ENCODE measurements around the gene DPYD.
"Not testable (repeated sequence)": the region's sequence is repeated elsewhere in the genome, so short reads cannot be mapped to it uniquely, and the experiment has no call there.

The DPYD gene

DNA sequence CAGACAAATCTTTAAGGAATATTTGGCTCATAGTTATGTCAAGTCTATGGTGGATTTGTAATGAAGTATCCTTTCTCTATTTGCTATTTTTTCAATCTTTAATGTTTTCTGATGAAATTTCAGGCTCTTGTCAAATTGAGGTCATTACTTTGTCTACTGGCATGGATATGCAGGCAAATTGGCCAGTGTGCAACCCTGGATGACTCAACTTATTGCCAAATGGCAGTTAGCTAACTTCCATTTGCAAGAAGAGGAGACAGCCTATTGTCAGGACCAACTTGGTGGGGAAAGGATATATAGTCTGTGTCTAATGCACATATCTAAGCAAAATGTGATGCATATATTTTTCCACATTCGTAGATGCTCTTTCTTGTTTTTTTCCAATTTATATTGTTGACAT is 668.8 kb downstream of the DPYD start:
- DNase-seq, result no peak
- Histone ChIP-seq H3K9me3 (ENCODE audit: control insufficient read depth, low read length) (no peaks in the 10 kb centered on the region), H3K27me3 (replicated peaks; ENCODE audit: control insufficient read depth, insufficient read depth, low read length, poor library complexity, severe bottlenecking) (no peaks in the 10 kb centered on the region), H3K36me3 (ENCODE audit: control insufficient read depth, insufficient read depth, low read length) (no peaks in the 10 kb centered on the region), H3K4me3 (ENCODE audit: insufficient read depth, low read depth, low read length, poor library complexity, severe bottlenecking) (no peak overlapping the region), H3K4me1 (ENCODE audit: control insufficient read depth, insufficient read depth, low read length, poor library complexity, severe bottlenecking) (no peaks in the 10 kb centered on the region), H3K27ac (ENCODE audit: insufficient read depth, low read length, poor library complexity, severe bottlenecking) (no peak overlapping the region)

DNA sequence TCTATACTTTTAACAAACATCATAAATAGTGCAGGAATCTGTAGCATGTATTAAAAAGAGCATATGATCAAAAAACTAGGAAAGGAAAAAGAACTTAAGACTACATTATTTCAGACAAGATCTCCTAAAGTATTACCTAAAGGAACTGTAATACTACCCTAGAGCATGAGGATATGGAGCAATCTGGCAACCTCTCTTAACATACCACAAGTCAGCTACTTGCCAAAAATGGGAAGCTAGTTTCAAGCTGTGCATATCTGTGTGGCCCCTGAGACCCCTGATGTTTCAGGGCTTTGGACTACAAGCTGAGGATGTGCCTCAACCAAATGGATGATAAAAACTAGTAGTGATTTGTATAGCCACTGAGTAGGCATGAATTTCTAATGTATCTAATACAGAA is 673.6 kb downstream of the DPYD start:
- no peak overlapping the region for H3K27ac ChIP-seq (ENCODE audit: insufficient read depth, low read length, poor library complexity, severe bottlenecking)
- H3K36me3 ChIP-seq (ENCODE audit: control insufficient read depth, insufficient read depth, low read length), result no peaks in the 10 kb centered on the region
- no peaks in the 10 kb centered on the region for H3K27me3 ChIP-seq (replicated peaks; ENCODE audit: control insufficient read depth, insufficient read depth, low read length, poor library complexity, severe bottlenecking)
- no peaks in the 10 kb centered on the region for H3K9me3 ChIP-seq (ENCODE audit: control insufficient read depth, low read length)
- no peak for DNase-seq
- H3K4me1 ChIP-seq (ENCODE audit: control insufficient read depth, insufficient read depth, low read length, poor library complexity, severe bottlenecking), result no peaks in the 10 kb centered on the region
- no peak overlapping the region for H3K4me3 ChIP-seq (ENCODE audit: insufficient read depth, low read depth, low read length, poor library complexity, severe bottlenecking)

DNA sequence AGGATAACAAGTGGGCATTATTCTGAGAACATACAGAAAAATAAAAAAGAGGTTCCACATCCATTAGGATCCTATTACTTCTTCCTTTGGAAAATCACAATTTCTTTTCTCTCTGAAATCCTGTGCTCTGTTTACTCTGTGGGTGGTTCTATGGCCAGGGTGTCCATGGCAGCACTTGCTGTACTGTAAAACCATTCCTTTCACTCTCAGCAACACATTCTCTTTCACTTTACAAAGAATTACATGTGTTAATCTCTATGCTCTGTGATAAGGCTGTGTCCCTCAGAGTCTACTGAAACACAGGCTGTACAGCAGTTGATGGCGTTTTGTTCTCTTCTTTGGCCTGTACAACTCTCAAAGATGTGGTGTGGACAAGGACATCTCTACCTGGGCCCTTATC is 675.2 kb downstream of the DPYD start:
- Histone ChIP-seq H3K4me1 (ENCODE audit: control insufficient read depth, insufficient read depth, low read length, poor library complexity, severe bottlenecking) (no peaks in the 10 kb centered on the region), H3K9me3 (ENCODE audit: control insufficient read depth, low read length) (no peaks in the 10 kb centered on the region), H3K4me3 (ENCODE audit: insufficient read depth, low read depth, low read length, poor library complexity, severe bottlenecking) (no peak overlapping the region), H3K36me3 (ENCODE audit: control insufficient read depth, insufficient read depth, low read length) (no peaks in the 10 kb centered on the region), H3K27me3 (replicated peaks; ENCODE audit: control insufficient read depth, insufficient read depth, low read length, poor library complexity, severe bottlenecking) (no peaks in the 10 kb centered on the region), H3K27ac (ENCODE audit: insufficient read depth, low read length, poor library complexity, severe bottlenecking) (no peak overlapping the region)
- no peak for DNase-seq

DNA sequence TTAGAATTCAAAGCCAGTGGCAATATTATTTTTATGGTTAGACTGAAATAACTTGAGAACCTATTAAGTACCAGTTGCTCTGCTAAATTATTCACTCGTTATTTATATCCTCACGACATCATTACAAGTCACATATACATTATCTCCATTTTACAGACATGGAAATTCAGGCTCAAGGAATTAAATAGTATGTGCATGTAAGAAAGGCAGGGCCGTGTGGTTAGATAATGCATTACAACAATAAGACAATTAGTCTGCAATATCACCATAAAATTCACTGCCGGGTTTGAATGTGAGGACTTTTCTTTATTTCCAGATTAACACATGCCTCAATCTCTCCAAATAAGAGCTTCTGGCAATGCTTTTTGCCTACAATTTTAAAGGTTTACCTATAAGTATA is 675.8 kb downstream of the DPYD start:
- H3K36me3 ChIP-seq (ENCODE audit: control insufficient read depth, insufficient read depth, low read length), result no peaks in the 10 kb centered on the region
- no peak overlapping the region for H3K4me3 ChIP-seq (ENCODE audit: insufficient read depth, low read depth, low read length, poor library complexity, severe bottlenecking)
- no peaks in the 10 kb centered on the region for H3K9me3 ChIP-seq (ENCODE audit: control insufficient read depth, low read length)
- no peak overlapping the region for H3K27ac ChIP-seq (ENCODE audit: insufficient read depth, low read length, poor library complexity, severe bottlenecking)
- DNase-seq, result no peak
- no peaks in the 10 kb centered on the region for H3K27me3 ChIP-seq (replicated peaks; ENCODE audit: control insufficient read depth, insufficient read depth, low read length, poor library complexity, severe bottlenecking)
- no peaks in the 10 kb centered on the region for H3K4me1 ChIP-seq (ENCODE audit: control insufficient read depth, insufficient read depth, low read length, poor library complexity, severe bottlenecking)

DNA sequence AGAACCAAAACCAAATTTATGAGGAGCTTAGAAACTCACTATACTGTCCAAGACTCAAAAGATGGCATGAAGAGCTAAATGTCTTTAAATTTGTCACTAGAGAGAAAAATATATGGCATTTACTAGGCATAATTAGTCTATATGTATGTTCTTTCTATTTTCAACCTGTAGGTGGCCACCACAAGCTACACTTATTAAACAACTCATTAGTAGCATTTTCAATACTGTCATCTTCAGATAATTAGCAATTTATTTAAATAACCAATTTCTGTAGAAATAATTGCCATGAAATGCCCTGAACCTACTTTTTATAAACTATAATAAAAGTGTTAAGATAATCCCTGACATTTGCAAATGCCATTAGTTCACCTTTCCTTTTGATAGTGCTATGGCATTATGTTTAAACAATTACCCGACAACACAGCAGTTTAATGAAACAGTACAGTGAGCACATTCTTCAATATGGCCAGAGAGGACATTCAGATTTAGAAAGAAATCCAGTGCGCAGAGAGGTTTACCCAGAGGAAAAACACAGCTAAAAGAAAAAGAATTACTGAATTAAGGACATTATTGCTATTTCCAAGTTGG is 676.8 kb downstream of the DPYD start:
- Histone ChIP-seq H3K9me3 (ENCODE audit: control insufficient read depth, low read length) (no peaks in the 10 kb centered on the region), H3K4me1 (ENCODE audit: control insufficient read depth, insufficient read depth, low read length, poor library complexity, severe bottlenecking) (no peaks in the 10 kb centered on the region), H3K36me3 (ENCODE audit: control insufficient read depth, insufficient read depth, low read length) (no peaks in the 10 kb centered on the region), H3K27me3 (replicated peaks; ENCODE audit: control insufficient read depth, insufficient read depth, low read length, poor library complexity, severe bottlenecking) (no peaks in the 10 kb centered on the region), H3K27ac (ENCODE audit: insufficient read depth, low read length, poor library complexity, severe bottlenecking) (no peak overlapping the region), H3K4me3 (ENCODE audit: insufficient read depth, low read depth, low read length, poor library complexity, severe bottlenecking) (no peak overlapping the region)
- no peak for DNase-seq

DNA sequence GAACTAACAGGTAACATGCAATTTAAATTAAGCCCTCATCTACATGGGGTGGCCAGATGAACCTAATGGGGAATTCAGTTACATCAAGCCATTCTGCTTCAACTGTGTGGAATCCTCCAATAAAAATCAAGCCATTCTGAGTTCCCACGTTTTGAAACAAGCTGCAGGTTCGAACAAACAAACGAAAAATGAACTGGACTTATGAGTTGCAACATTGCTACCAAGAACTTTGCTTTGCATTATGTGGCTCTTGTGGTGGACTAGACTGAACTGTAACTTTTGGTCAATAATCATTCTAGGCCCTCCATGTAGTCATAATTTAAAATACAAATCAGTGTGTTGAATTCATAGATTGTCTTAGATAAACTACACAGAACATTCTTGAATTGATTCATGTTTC is 682.0 kb downstream of the DPYD start:
- Histone ChIP-seq H3K36me3 (ENCODE audit: control insufficient read depth, insufficient read depth, low read length) (peaks cover 6% of the 10 kb centered on the region), H3K27ac (ENCODE audit: insufficient read depth, low read length, poor library complexity, severe bottlenecking) (no peak overlapping the region), H3K9me3 (ENCODE audit: control insufficient read depth, low read length) (no peaks in the 10 kb centered on the region), H3K4me3 (ENCODE audit: insufficient read depth, low read depth, low read length, poor library complexity, severe bottlenecking) (no peak overlapping the region), H3K27me3 (replicated peaks; ENCODE audit: control insufficient read depth, insufficient read depth, low read length, poor library complexity, severe bottlenecking) (no peaks in the 10 kb centered on the region), H3K4me1 (ENCODE audit: control insufficient read depth, insufficient read depth, low read length, poor library complexity, severe bottlenecking) (no peaks in the 10 kb centered on the region)
- no peak for DNase-seq

DNA sequence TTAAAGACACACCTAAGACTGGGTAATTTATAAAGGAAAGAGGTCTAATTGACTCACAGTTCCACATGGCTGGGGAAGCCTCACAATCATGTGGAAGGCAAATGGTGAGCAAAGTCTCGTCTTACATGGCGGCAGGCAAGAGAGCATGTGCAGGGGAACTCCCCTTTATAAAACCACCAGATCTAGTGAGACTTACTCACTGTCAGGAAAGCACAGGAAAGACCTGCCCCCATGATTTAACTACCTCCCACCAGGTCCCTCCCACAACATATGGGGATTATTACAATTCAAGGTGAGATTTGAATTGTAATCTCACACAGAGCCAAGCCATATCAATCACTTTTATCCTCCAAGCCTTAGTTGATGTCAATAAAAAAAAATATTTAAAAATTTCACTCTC is 689.5 kb downstream of the DPYD start:
- H3K4me1 ChIP-seq (ENCODE audit: control insufficient read depth, insufficient read depth, low read length, poor library complexity, severe bottlenecking); H3K27me3 ChIP-seq (replicated peaks; ENCODE audit: control insufficient read depth, insufficient read depth, low read length, poor library complexity, severe bottlenecking); H3K9me3 ChIP-seq (ENCODE audit: control insufficient read depth, low read length); DNase-seq; H3K27ac ChIP-seq (ENCODE audit: insufficient read depth, low read length, poor library complexity, severe bottlenecking); H3K4me3 ChIP-seq (ENCODE audit: insufficient read depth, low read depth, low read length, poor library complexity, severe bottlenecking): not testable (repeated sequence)
- peaks cover 14% of the 10 kb centered on the region for H3K36me3 ChIP-seq (ENCODE audit: control insufficient read depth, insufficient read depth, low read length)

DNA sequence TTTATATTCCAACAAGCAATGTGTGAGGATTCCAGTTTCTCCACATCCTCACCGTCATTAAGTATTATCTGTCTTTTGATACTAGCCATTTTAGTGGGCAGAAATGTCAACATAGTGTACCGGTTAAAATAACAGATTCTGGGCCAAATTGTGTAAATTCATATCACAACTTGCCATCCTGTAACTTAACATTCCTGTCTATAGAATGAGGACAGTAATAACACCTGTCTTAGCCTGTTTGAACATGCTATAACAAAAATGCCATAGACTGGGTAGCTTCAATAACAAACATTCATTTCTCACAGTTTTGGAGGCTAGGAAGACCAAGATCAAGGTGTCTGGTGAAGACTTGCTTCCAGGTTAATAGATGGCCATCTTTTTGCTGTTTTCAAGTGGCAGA is 708.2 kb downstream of the DPYD start:
- Histone ChIP-seq H3K4me1 (ENCODE audit: control insufficient read depth, insufficient read depth, low read length, poor library complexity, severe bottlenecking) (no peaks in the 10 kb centered on the region), H3K9me3 (ENCODE audit: control insufficient read depth, low read length) (no peaks in the 10 kb centered on the region), H3K4me3 (ENCODE audit: insufficient read depth, low read depth, low read length, poor library complexity, severe bottlenecking) (no peak overlapping the region), H3K27ac (ENCODE audit: insufficient read depth, low read length, poor library complexity, severe bottlenecking) (no peak overlapping the region), H3K36me3 (ENCODE audit: control insufficient read depth, insufficient read depth, low read length) (no peaks in the 10 kb centered on the region), H3K27me3 (replicated peaks; ENCODE audit: control insufficient read depth, insufficient read depth, low read length, poor library complexity, severe bottlenecking) (no peaks in the 10 kb centered on the region)
- DNase-seq, result no peak

DNA sequence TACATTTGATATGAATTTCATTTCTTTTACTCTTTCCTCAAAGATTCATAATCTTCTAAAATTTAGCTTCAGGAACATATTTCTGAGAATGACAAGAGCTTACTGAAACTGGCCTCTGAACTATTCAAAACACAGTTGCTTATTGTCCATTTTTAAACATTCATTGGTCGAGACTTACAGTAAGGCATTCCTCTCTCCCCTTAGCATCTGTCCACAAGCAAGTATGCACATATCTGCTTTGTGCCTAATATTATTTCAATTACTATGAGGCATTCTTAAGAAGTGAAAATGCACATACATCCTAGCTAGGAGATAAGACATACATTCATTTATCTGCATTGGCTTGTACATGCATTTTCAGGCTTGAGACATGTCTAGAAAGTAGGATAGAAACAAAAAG is 710.5 kb downstream of the DPYD start:
- no peaks in the 10 kb centered on the region for H3K9me3 ChIP-seq (ENCODE audit: control insufficient read depth, low read length)
- H3K27ac ChIP-seq (ENCODE audit: insufficient read depth, low read length, poor library complexity, severe bottlenecking), result no peak overlapping the region
- H3K27me3 ChIP-seq (replicated peaks; ENCODE audit: control insufficient read depth, insufficient read depth, low read length, poor library complexity, severe bottlenecking), result no peaks in the 10 kb centered on the region
- H3K4me3 ChIP-seq (ENCODE audit: insufficient read depth, low read depth, low read length, poor library complexity, severe bottlenecking), result no peak overlapping the region
- DNase-seq, result no peak
- no peaks in the 10 kb centered on the region for H3K4me1 ChIP-seq (ENCODE audit: control insufficient read depth, insufficient read depth, low read length, poor library complexity, severe bottlenecking)
- no peaks in the 10 kb centered on the region for H3K36me3 ChIP-seq (ENCODE audit: control insufficient read depth, insufficient read depth, low read length)

DNA sequence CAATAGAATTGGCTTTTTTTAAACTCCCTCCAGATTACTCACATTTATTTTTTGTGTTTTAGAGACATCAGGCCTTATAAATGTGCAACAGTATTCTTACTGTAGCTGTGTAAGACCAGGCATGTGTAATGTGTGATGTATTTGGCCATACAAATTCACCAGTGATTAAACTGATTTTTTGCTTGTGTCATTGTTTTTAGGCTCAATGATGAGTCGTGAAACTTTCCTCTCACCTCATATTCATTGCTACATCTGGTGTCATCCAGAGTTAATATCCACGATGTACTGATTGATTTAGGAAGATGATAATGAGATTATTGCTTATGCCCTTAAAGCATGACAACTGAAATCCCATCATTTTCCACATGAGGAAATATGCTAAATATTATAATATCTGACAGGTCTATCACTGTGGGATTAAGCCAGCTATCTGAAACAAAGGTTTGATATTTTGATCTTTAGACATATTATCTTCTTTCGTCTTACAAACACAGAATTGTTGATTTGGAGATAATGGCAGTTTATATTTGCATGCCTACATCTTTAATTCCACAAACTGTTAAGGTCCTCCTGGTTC is 711.4 kb downstream of the DPYD start:
- Histone ChIP-seq H3K36me3 (ENCODE audit: control insufficient read depth, insufficient read depth, low read length) (no peaks in the 10 kb centered on the region), H3K9me3 (ENCODE audit: control insufficient read depth, low read length) (no peaks in the 10 kb centered on the region), H3K4me3 (ENCODE audit: insufficient read depth, low read depth, low read length, poor library complexity, severe bottlenecking) (no peak overlapping the region), H3K4me1 (ENCODE audit: control insufficient read depth, insufficient read depth, low read length, poor library complexity, severe bottlenecking) (no peaks in the 10 kb centered on the region), H3K27me3 (replicated peaks; ENCODE audit: control insufficient read depth, insufficient read depth, low read length, poor library complexity, severe bottlenecking) (no peaks in the 10 kb centered on the region), H3K27ac (ENCODE audit: insufficient read depth, low read length, poor library complexity, severe bottlenecking) (no peak overlapping the region)
- no peak for DNase-seq
